IMR-90 (cell line): Measurements from ENCODE around the gene MAPK1. TPM values are rescaled to one million over a fixed set of nuclear protein-coding genes. Genes with fewer than 3 reads are reported as not detected.

Source experiments
- ATAC-seq: fragments of 200-7000 bp; cut with Tn5 transposase; 2 replicates; pipeline ENCODE4 v1.9.1; 2020; ENCODE audit warnings: low read depth, mild to moderate bottlenecking, moderate library complexity
- BruUV-seq: library from RNA; stranded (reverse); fragments of 400-500 nt; replicated peaks from 2 replicates; lab custom pipeline; 2021; lab: Mats Ljungman, UMichigan
- CTCF ChIA-PET: fragments of 300-600 bp; formaldehyde crosslinking; extraction: SDS; loops from one replicate; lab custom pipeline; 2021; ENCODE audit warnings: antibody characterized with exemption; lab: Yijun Ruan, JAX
- POLR2A ChIA-PET: fragments of 300-600 bp; sonication (Branson Sonifier 250); formaldehyde crosslinking; loops from one replicate; lab custom pipeline; 2022; ENCODE audit warnings: antibody characterized with exemption; ENCODE audit not compliant: unreplicated experiment; lab: Charles Lee
- DNase-seq: peaks from one replicate; pipeline ENCODE4 v3.0.0; 2013
- H2AFZ ChIP-seq: replicated peaks from 2 replicates; pipeline ENCODE3; 2013; ENCODE audit warnings: low read length, mild to moderate bottlenecking; ENCODE audit not compliant: poor library complexity
- H2AK5ac ChIP-seq: 2 replicates; pipeline ENCODE4 v1.6.1; 2013; ENCODE audit warnings: low read depth, low read length, inconsistent platforms
- H2AK9ac ChIP-seq: replicated peaks from 2 replicates; pipeline ENCODE3; 2013; ENCODE audit warnings: mild to moderate bottlenecking, low read depth, low read length, moderate library complexity; ENCODE audit not compliant: poor library complexity
- H2BK120ac ChIP-seq: 2 replicates; pipeline ENCODE4 v1.6.1; 2013; ENCODE audit warnings: low read depth, low read length, inconsistent platforms
- H2BK15ac ChIP-seq: 3 replicates; pipeline ENCODE4 v1.6.1; 2013; ENCODE audit warnings: low read depth, low read length, inconsistent platforms
- H2BK20ac ChIP-seq: 2 replicates; pipeline ENCODE4 v1.6.1; 2013; ENCODE audit warnings: low read depth, mild to moderate bottlenecking, inconsistent platforms, low read length, moderate library complexity
- H2BK5ac ChIP-seq: 2 replicates; pipeline ENCODE4 v1.6.1; 2013; ENCODE audit warnings: mild to moderate bottlenecking, low read depth, low read length, inconsistent platforms; ENCODE audit not compliant: poor library complexity, severe bottlenecking
- H3K14ac ChIP-seq: replicated peaks from 2 replicates; pipeline ENCODE4 v1.6.1; 2013; ENCODE audit warnings: low read depth, low read length, inconsistent platforms
- H3K18ac ChIP-seq: 2 replicates; pipeline ENCODE4 v1.6.1; 2013; ENCODE audit warnings: low read depth, low read length, control low read depth
- H3K23ac ChIP-seq: 2 replicates; pipeline ENCODE4 v1.6.1; 2013; ENCODE audit warnings: low read depth, low read length, inconsistent platforms
- H3K27ac ChIP-seq: 2 replicates; pipeline ENCODE4 v1.5.1; 2013; ENCODE audit warnings: mild to moderate bottlenecking, control low read depth, low read length; ENCODE audit not compliant: insufficient read depth
- H3K27me3 ChIP-seq: 2 replicates; pipeline ENCODE4 v1.6.1; 2013; ENCODE audit warnings: low read length; ENCODE audit not compliant: control insufficient read depth, insufficient read depth
- H3K36me3 ChIP-seq: 2 replicates; pipeline ENCODE4 v1.6.1; 2013; ENCODE audit warnings: low read length, mixed read lengths; ENCODE audit not compliant: control insufficient read depth, insufficient read depth
- H3K4ac ChIP-seq: 2 replicates; pipeline ENCODE4 v1.6.1; 2013; ENCODE audit warnings: low read depth, low read length, inconsistent platforms
- H3K4me1 ChIP-seq: 2 replicates; pipeline ENCODE4 v1.6.1; 2013; ENCODE audit warnings: low read length, mixed read lengths; ENCODE audit not compliant: control insufficient read depth, insufficient read depth
- H3K4me2 ChIP-seq: 2 replicates; pipeline ENCODE4 v1.6.1; 2013; ENCODE audit warnings: low read depth, mild to moderate bottlenecking, control low read depth, low read length, moderate library complexity
- H3K4me3 ChIP-seq: 2 replicates; pipeline ENCODE4 v1.5.1; 2013; ENCODE audit warnings: low read depth, mild to moderate bottlenecking, control low read depth, low read length, moderate library complexity; ENCODE audit not compliant: insufficient read depth
- H3K56ac ChIP-seq: 2 replicates; pipeline ENCODE4 v1.6.1; 2013; ENCODE audit warnings: low read length, inconsistent platforms; ENCODE audit not compliant: insufficient read depth; ENCODE audit errors: extremely low read depth
- H3K79me1 ChIP-seq, 2 experiments: 2 replicates each; pipeline ENCODE4 v1.6.1; 2013; ENCODE audit warnings: low read length in 2 of 2, inconsistent platforms in 1 of 2, low read depth in 1 of 2
- H3K9ac ChIP-seq: 2 replicates; pipeline ENCODE4 v1.6.1; 2013; ENCODE audit warnings: low read depth, low read length, control low read depth
- H3K9me1 ChIP-seq: 2 replicates; pipeline ENCODE4 v1.6.1; 2013; ENCODE audit warnings: low read length, inconsistent platforms; ENCODE audit not compliant: insufficient read depth
- H3K9me3 ChIP-seq: 2 replicates; pipeline ENCODE4 v1.6.1; 2013; ENCODE audit warnings: low read length; ENCODE audit not compliant: control insufficient read depth, insufficient read depth
- H4K20me1 ChIP-seq: 2 replicates; pipeline ENCODE4 v1.6.1; 2013; ENCODE audit warnings: low read length, inconsistent platforms; ENCODE audit not compliant: insufficient read depth
- H4K5ac ChIP-seq: 2 replicates; pipeline ENCODE4 v1.6.1; 2013; ENCODE audit warnings: mild to moderate bottlenecking, low read depth, low read length, control low read depth
- H4K8ac ChIP-seq, 2 experiments: 2 replicates each; pipeline ENCODE4 v1.6.1; 2013; ENCODE audit warnings: low read depth in 2 of 2, low read length in 2 of 2, control low read depth in 1 of 2, inconsistent platforms in 1 of 2
- H4K91ac ChIP-seq: 2 replicates; pipeline ENCODE4 v1.6.1; 2013; ENCODE audit warnings: low read depth, low read length, inconsistent platforms; ENCODE audit not compliant: insufficient read depth
- BHLHE40 ChIP-seq: fragments of 150-350 bp; IDR thresholded peaks from 2 replicates; pipeline ENCODE4 v1.6.1; 2016; ENCODE audit warnings: mild to moderate bottlenecking, low read depth, low read length
- CEBPB ChIP-seq: IDR thresholded peaks from 2 replicates; pipeline ENCODE4 v1.6.1; 2012; ENCODE audit warnings: low read depth, low read length, improper control_type of control experiment
- MAZ ChIP-seq: IDR thresholded peaks from 2 replicates; pipeline ENCODE4 v1.6.1; 2012; ENCODE audit warnings: low read depth, mild to moderate bottlenecking, low read length, improper control_type of control experiment, moderate library complexity, borderline replicate concordance
- whole genome bisulfite sequencing, 2 experiments: methylation state at CpG; one replicate each; pipeline versions ENCODE4 v1.1.5 to v1.1.7; 2013; ENCODE audit warnings: missing lambda C conversion rate in 2 of 2; ENCODE audit not compliant: insufficient read length in 1 of 2; ENCODE audit errors: extremely low coverage in 2 of 2; 5-methylcytosine and 5-hydroxymethylcytosine counted together
- dilution Hi-C: fragments of 300-500 bp; cut with HindIII; formaldehyde crosslinking; loops from one replicate; pipeline ENCODE4 v1.14.3; 2018; ENCODE audit warnings: low sequenced_read_pairs; ENCODE audit not compliant: unreplicated experiment
- in situ Hi-C: fragments of 300-500 bp; cut with MboI; formaldehyde crosslinking; loops from 3 replicates; pipeline ENCODE4 v1.14.3; 2019; ENCODE audit warnings: low sequenced_read_pairs, inconsistent platforms, mixed read lengths
- intact Hi-C: fragments of 100-400 bp; cut with micrococcal nuclease; formaldehyde crosslinking; loops from 2 replicates; pipeline ENCODE4 v1.10.0; 2022
- polyA plus RNA-seq, 3 experiments: library from polyadenylated mRNA; depleted of rRNA; stranded (reverse); fragments of >200 nt; gene quantifications; 2 replicates each; pipeline ENCODE4 v1.2.3, GENCODE V29; 2012; ENCODE audit warnings: low replicate concordance in 1 of 3
- total RNA-seq: library from RNA; depleted of rRNA; stranded (reverse); fragments of >200 nt; gene quantifications from 2 replicates; pipeline ENCODE4 v1.2.3, GENCODE V29; 2012

Gene MAPK1
- total and polyA plus RNA-seq, 2 of the 4 experiments (the other 2 are of a cell fraction): 41.0 to 51.3 TPM

DNA sequence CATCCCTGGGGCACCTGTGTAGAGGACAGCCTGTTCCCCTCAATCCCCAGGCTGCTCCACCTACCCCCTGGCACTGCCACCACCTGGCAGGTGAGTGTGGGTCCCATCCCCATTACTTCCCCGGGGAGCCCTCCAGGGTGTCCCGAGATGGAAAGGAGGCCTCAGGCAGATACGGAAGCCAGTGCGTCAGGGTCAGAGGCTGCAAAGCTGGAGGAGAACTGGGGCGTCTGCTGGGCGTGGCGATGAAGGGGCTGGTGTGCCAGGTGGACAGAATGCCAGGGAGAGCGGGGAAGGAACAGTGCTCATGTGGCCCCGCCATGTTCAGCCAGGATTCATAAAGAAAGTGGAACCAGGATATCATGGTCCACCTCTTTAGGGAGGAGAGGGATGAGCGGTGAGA lies 139.7 kb downstream of the MAPK1 start:
- BruUV-seq: no TSS peak
- Histone ChIP-seq H3K14ac (no peak overlapping the region), H3K27me3 (no peaks in the 10 kb centered on the region), H4K8ac (no peak overlapping the region), H3K79me1 (no peaks in the 10 kb centered on the region; a peak in 2 of 4 replicates), H4K5ac (no peak overlapping the region), H4K20me1 (no peaks in the 10 kb centered on the region), H3K9me1 (no peaks in the 10 kb centered on the region; the same call in 1 of the 2 replicates), H2AK9ac (no peak overlapping the region), H3K9ac (no peak overlapping the region), H2AFZ (no peak overlapping the region), H3K4me2 (no peak overlapping the region), H2BK120ac (no peak overlapping the region), H3K36me3 (no peaks in the 10 kb centered on the region), H2BK15ac (no peak overlapping the region), H3K4me1 (no peaks in the 10 kb centered on the region), H3K4ac (no peak overlapping the region), H3K23ac (no peak overlapping the region), H3K27ac (no peak overlapping the region), H3K9me3 (no peaks in the 10 kb centered on the region), H2BK20ac (no peak overlapping the region), H3K56ac (no peak overlapping the region), H3K4me3 (no peak overlapping the region), H2AK5ac (no peak overlapping the region), H4K91ac (no peak overlapping the region), H2BK5ac (no peak overlapping the region), H3K18ac (no peak overlapping the region)
- ChIA-PET CTCF (no interaction called here), POLR2A (no interaction called here)
- ATAC-seq (no peak), DNase-seq (no peak)
- TF ChIP-seq BHLHE40 (no peak), CEBPB (no peak), MAZ (no peak)
- dilution Hi-C loops (no loop called here), intact Hi-C loops (no loop called here), in situ Hi-C loops (no loop called here)
- 95% methylated on average over 5 of the region's 10 CpGs; no CpG with 5 or more reads in 1 of the 2 experiments for WGBS, 2 experiments
